Small intestine (tissue), 7 donors: ENCODE results near the gene PREX1. TPM values are rescaled to one million over a fixed set of nuclear protein-coding genes. Genes with fewer than 3 reads are reported as not detected.

Source experiments
- DNase-seq, 2 donors: peaks; one replicate each; pipeline versions ENCODE4 v3.0.0 to v3.0.0-alpha.2; 2013
- FAIRE-seq: peaks from 2 replicates; lab custom pipeline; 2012; peaks lifted over from hg19 to GRCh38; lab: Jason Lieb, UNC
- H3K27ac ChIP-seq, 3 donors: one replicate each; pipeline ENCODE4 v1.5.1; 2013; ENCODE audit warnings: low read length in 2 of 3, mild to moderate bottlenecking in 2 of 3, control low read depth in 1 of 3, inconsistent platforms in 1 of 3, low read depth in 1 of 3, moderate library complexity in 1 of 3
- H3K27me3 ChIP-seq, 3 donors: one replicate each; pipeline ENCODE4 v1.6.1; 2013; ENCODE audit warnings: low read length in 3 of 3, inconsistent platforms in 1 of 3; ENCODE audit not compliant: control insufficient read depth in 3 of 3, insufficient read depth in 3 of 3
- H3K36me3 ChIP-seq, 3 donors: one replicate each; pipeline ENCODE4 v1.6.1; 2013; ENCODE audit warnings: low read length in 3 of 3, inconsistent platforms in 1 of 3, low read depth in 1 of 3, mild to moderate bottlenecking in 1 of 3, moderate library complexity in 1 of 3; ENCODE audit not compliant: control insufficient read depth in 3 of 3, insufficient read depth in 2 of 3
- H3K4me1 ChIP-seq, 3 donors: one replicate each; pipeline ENCODE4 v1.6.1; 2013; ENCODE audit warnings: low read length in 2 of 3, inconsistent platforms in 1 of 3, low read depth in 1 of 3, mild to moderate bottlenecking in 1 of 3, moderate library complexity in 1 of 3; ENCODE audit not compliant: control insufficient read depth in 3 of 3, insufficient read depth in 2 of 3
- H3K4me3 ChIP-seq, 3 donors: one replicate each; pipeline ENCODE4 v1.5.1; 2013; ENCODE audit warnings: low read length in 3 of 3, control low read depth in 1 of 3, inconsistent platforms in 1 of 3, low read depth in 1 of 3, mild to moderate bottlenecking in 1 of 3, moderate library complexity in 1 of 3
- H3K9me3 ChIP-seq, 2 donors: one replicate each; pipeline ENCODE4 v1.6.1; 2013; ENCODE audit warnings: low read depth in 1 of 2, low read length in 1 of 2; ENCODE audit not compliant: control insufficient read depth in 2 of 2, insufficient read depth in 1 of 2
- WGBS, 3 donors: extraction: QIAGEN DNeasy Blood & Tissue Kit; methylation state at CpG; one replicate each; pipeline ENCODE4 v1.1.7; 2013; 5-methylcytosine and 5-hydroxymethylcytosine counted together
- polyA plus RNA-seq, 4 donors: library from polyadenylated mRNA; stranded (reverse) in 3 of 4; unstranded in 1 of 4; fragments of 200-250 nt in 3 of 4; fragments of 120-200 nt in 1 of 4; gene quantifications; one replicate each; pipeline versions ENCODE4 v1.2.1 to v1.2.3, GENCODE V29; 2013
- donor health status: healthy with polysubstance abuse.
- donor health status: control.
- donor health status: control.
- donor health status: Bipolar disorder and iron deficiency.
- donor health status: healthy.

The PREX1 gene
- polyA plus RNA-seq, 4 donors, result 1.8 to 9.9 (median 8.0) TPM

DNA sequence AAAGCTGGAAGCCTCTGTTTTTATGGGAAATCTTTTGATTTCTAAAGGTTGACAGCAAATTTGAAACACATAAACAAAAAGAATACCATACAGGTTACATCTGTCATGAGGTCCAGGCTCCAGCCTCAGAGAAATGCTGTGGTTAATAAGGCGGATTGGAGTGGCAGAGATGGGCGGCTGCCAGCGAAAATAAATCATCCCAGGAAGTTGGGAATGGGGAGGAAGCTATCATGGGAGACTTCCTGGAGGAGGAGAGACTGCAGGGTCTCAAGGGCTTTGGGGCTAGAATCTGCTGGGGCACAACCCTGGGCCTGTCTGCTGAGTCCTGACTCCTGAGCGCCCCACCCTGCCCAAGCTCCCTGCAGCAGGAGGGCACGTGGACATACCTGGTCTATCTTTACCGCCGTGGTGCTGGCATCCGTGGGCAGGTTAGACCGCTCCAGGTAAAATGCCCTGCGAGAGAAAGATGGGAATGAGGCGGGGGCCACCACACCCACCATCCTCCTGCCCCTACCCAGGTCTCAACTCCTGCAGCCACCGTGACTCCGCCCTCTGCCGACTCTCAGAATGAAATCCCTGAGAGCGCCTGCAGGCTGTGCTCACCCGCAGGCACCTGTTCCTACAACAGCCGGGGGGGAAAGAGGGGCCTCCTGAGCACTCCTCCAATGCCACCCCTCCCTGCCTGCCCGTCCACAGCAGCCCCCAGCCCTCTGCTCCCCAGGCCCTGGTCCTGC is 197.3 kb downstream of the PREX1 start:
- no peaks in the 10 kb centered on the region for H3K9me3 ChIP-seq
- 75 to 89% (median 81%) methylated on average over 16 to 18 of the region's 18 CpGs for WGBS, 3 donors
- H3K36me3 ChIP-seq, result peaks cover 0 to 36% (median 2%) of the 10 kb centered on the region in 3 donors
- H3K27ac ChIP-seq, result no peak overlapping the region
- H3K4me3 ChIP-seq, result no peak overlapping the region
- H3K4me1 ChIP-seq, result no peaks in the 10 kb centered on the region
- FAIRE-seq (no peak), DNase-seq (no peak)
- no peaks in the 10 kb centered on the region for H3K27me3 ChIP-seq

DNA sequence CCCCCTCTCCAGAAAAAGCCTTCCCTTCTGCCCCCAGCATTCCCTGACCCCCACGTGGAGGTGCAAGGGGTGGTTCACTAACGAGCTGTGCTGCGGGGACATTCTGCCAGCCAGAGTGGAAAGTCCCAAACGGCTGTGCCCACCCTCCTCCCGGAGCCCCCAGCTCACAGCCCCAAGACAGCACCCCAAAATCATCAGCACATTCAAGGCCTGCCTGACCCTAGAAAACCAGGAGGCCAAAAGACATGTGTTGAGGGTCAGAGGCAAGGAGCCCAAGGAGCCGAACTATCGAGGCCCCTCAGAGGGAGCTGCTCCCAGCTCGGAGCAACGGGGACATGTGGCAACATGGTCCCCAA is 197.9 kb downstream of the PREX1 start:
- FAIRE-seq (no peak), DNase-seq (no peak)
- WGBS, 3 donors, result 84 to 88% (median 86%) methylated on average over 9 of the region's 9 CpGs
- Histone ChIP-seq H3K9me3 (no peaks in the 10 kb centered on the region), H3K36me3 (peaks cover 0 to 41% (median 2%) of the 10 kb centered on the region in 3 donors), H3K27ac (no peak overlapping the region), H3K27me3 (no peaks in the 10 kb centered on the region), H3K4me1 (no peaks in the 10 kb centered on the region), H3K4me3 (no peak overlapping the region)

GRCh38 chr20:48629069-48629959 is 198.5 kb downstream of the PREX1 start:
- Histone ChIP-seq H3K9me3 (no peaks in the 10 kb centered on the region), H3K4me1 (no peaks in the 10 kb centered on the region), H3K27ac (no peak overlapping the region), H3K36me3 (peaks cover 0 to 41% (median 2%) of the 10 kb centered on the region in 3 donors), H3K4me3 (no peak overlapping the region), H3K27me3 (no peaks in the 10 kb centered on the region)
- FAIRE-seq (no peak), DNase-seq (no peak)
- WGBS, 3 donors, result 83 to 92% (median 84%) methylated on average over 15 of the region's 15 CpGs

GRCh38 chr20:48627737-48628128 is 200.1 kb downstream of the PREX1 start:
- H3K9me3 ChIP-seq, result no peaks in the 10 kb centered on the region
- 78 to 88% (median 79%) methylated on average over 9 to 16 of the region's 16 CpGs for WGBS, 3 donors
- no peak overlapping the region for H3K4me3 ChIP-seq
- FAIRE-seq (no peak), DNase-seq (no peak)
- no peaks in the 10 kb centered on the region for H3K27me3 ChIP-seq
- peaks cover 0 to 39% (median 2%) of the 10 kb centered on the region in 3 donors for H3K36me3 ChIP-seq
- H3K27ac ChIP-seq, result no peak overlapping the region
- H3K4me1 ChIP-seq, result no peaks in the 10 kb centered on the region

DNA sequence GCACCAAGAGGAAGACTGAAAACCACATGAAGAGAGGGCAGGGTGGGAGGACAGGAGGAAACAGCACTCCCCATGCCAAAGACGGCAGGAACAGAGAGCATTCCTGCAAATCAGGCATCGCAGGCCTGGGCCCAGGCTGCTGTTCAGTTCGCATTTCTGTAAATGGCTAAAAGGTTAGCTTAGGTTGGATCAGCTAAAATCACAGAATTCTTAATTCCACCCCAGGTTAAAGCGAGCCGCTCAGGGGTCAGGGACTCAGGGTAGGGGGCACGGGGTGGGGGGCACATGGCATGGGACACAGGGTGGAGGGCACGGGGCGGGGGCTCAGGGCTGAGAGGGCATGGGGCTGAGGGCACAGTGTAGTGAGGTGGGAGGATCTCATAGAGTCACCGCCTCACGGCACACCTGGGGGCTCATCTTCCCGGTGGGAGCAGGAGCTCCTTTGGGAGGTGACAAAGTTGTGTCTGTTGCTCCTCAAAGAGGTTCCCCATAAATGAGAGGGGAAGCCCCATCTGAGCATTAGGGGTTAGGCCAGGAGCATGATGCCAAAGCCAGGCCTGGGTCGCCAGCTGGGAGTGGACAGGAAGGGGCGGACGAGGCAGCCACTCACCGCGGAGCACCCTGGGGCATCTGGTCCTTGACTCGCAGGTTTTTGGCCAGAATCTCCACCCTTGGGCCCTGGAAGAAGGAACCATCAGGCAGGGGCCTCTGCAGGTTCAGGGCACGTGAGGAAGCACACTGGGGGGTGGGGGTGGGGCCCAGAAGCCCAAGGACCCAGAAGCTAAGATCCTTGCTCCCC is 200.7 kb downstream of the PREX1 start:
- FAIRE-seq, result no peak
- 74 to 84% (median 77%) methylated on average over 18 of the region's 18 CpGs for WGBS, 3 donors

DNA sequence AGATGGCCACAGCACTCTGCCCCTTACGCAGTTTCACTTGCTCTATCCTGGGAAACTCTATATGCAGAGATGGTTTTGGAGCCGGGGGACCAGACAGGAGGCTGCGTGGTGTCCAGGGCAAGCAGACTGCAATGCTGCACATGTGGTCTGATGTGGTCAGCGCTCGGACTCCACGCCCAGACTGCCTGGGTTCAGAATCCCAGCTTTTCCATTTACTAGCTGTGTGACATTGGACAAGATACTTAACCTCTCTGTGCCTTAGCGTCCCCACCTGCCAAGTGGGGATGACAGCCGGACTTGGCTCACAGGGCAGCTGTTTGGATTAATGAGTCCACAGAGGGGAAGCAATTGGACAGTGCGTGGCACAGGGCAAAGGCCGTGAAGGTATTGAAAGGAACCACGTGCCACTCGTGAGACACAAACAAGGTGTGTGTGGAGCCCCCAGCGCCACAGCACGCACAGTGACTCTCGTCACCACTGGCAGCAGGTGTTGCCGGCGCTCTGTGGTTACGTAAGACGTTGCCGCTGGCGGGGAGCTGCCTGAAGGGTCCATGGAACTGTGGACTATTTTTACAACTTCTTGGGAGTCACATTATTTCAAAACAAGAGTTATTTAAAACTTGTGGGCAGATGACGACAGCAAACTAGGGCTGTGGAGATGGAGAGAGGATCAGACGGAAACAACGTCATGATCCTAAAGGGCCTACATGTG is 201.4 kb downstream of the PREX1 start:
- H3K4me3 ChIP-seq, result no peak overlapping the region
- peak overlapping the region in 1 of 3 donors; percentile 66 for H3K27ac ChIP-seq
- H3K4me1 ChIP-seq, result peaks cover 0 to 4% (median 0%) of the 10 kb centered on the region in 3 donors
- no peaks in the 10 kb centered on the region for H3K27me3 ChIP-seq
- WGBS, 3 donors, result 39 to 63% (median 40%) methylated on average over 24 of the region's 24 CpGs
- no peaks in the 10 kb centered on the region for H3K9me3 ChIP-seq
- FAIRE-seq (no peak), DNase-seq (peak; percentile 20 to 85)
- peaks cover 0 to 32% (median 2%) of the 10 kb centered on the region in 3 donors for H3K36me3 ChIP-seq

More for the DNA sequence above, 200.7 kb downstream of the PREX1 start:
- no peak for DNase-seq
- Histone ChIP-seq H3K4me3 (no peak overlapping the region), H3K4me1 (no peaks in the 10 kb centered on the region), H3K27ac (peak overlapping the region in 1 of 3 donors; percentile 66), H3K27me3 (no peaks in the 10 kb centered on the region), H3K36me3 (peaks cover 0 to 37% (median 2%) of the 10 kb centered on the region in 3 donors), H3K9me3 (no peaks in the 10 kb centered on the region)

DNA sequence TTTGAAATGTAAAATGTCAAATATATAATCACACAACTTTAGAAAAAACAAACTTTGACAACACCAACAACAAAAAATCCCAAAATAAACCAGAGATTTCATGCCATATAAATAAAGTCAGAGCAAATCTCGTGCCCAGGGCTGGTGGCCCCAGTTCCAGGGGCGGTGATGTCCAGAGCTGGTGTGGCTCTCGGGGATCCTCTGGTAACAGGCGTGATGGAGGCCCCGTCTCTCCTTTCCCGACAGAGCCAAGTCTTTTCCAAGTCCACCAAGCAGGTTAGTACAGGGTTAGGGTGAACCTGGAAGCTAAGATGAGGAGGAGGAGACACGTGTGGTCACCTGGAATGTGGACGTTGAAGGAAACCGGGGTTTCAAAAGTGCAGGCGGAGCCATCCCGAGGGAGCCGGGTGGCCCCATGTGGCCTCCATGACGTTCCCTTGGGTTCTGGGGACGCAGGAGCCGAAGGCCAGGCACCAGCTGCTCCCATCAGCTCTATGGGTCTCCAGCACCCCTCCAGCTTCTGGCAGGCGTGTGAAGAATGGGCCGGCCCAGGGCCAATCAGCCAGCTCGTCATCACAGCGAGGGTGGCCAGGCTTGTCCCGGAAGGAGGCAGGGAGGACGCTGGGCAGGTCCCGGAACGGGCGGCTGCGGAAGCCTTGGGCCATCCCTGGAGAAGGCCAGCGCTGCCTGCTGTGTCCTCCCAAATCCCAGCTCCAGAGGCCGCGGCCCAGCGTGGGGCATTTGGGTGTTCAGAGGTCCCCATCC is 202.5 kb downstream of the PREX1 start:
- Histone ChIP-seq H3K27me3 (no peaks in the 10 kb centered on the region), H3K4me1 (peaks cover 0 to 12% (median 0%) of the 10 kb centered on the region in 3 donors), H3K9me3 (no peaks in the 10 kb centered on the region), H3K4me3 (no peak overlapping the region), H3K36me3 (peaks cover 0 to 26% (median 2%) of the 10 kb centered on the region in 3 donors), H3K27ac (no peak overlapping the region)
- 91 to 94% (median 93%) methylated on average over 29 of the region's 29 CpGs for WGBS, 3 donors
- DNase-seq, result no peak
- no peak for FAIRE-seq
